H1 (cell line): ENCODE data around the gene LRRC3B.

ENCODE experiments used
- CBX5 ChIP-seq: fragments of 300-800, 300-1000 bp; sonication (generic); IDR thresholded peaks from 2 replicates; pipeline ENCODE4 v1.7.1; 2016; ENCODE audit warnings: antibody characterized with exemption, low read length, low read depth
- EZH2 ChIP-seq: fragments of 200-600 bp; sonication (generic); IDR thresholded peaks from 2 replicates; pipeline ENCODE4 v1.7.1; 2012; ENCODE audit warnings: low read depth, mild to moderate bottlenecking, moderate library complexity, low read length, inconsistent platforms; ENCODE audit not compliant: severe bottlenecking
- POLR2AphosphoS5 ChIP-seq: IDR thresholded peaks from 2 replicates; pipeline ENCODE4 v1.6.1; 2011; ENCODE audit warnings: low read depth, low read length
- SIRT6 ChIP-seq: IDR thresholded peaks from one replicate; pipeline ENCODE4 v1.7.1; 2012; ENCODE audit warnings: low read length, inconsistent platforms
- TAF1 ChIP-seq: IDR thresholded peaks from 2 replicates; pipeline ENCODE4 v1.6.1; 2011; ENCODE audit warnings: mild to moderate bottlenecking, low read depth, low read length
- TCF12 ChIP-seq: IDR thresholded peaks from 2 replicates; pipeline ENCODE4 v1.6.1; 2011; ENCODE audit warnings: low read depth, mild to moderate bottlenecking, low read length
- YY1 ChIP-seq: IDR thresholded peaks from 2 replicates; pipeline ENCODE4 v1.6.1; 2011; ENCODE audit warnings: low read depth, mild to moderate bottlenecking, low read length
- TF ChIP-seq, protein P1 (sequence below): IDR thresholded peaks from 2 replicates; pipeline ENCODE4 v1.6.1; 2012; ENCODE audit warnings: inconsistent platforms

DNA sequence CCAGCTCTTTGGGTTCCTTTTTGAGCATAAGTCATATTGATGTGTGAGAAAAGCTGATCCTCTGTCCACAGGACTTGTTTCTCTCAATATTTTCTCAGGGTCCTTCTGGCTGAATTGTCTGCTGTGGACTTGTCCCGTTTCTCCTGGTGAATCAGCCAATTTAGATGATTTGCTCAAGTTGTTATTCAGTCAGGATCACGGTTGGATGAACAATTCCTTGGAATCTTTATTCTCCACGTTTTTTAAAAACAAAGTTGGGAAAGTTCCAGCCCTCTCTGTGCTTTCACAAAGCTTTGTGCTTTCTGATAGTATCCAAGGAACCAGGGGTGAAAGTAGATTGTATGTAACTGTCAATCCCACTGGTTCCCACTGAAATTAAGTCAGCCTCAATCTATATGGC lies 61.3 kb downstream of the LRRC3B start:
- TF ChIP-seq CBX5: no peak
- TF ChIP-seq EZH2: no peak
- TF ChIP-seq POLR2AphosphoS5: no peak
- no peak for TF ChIP-seq TCF12
- TF ChIP-seq TAF1: no peak
- no peak for TF ChIP-seq SIRT6
- TF ChIP-seq YY1: no peak
- TF ChIP-seq, protein P1, sequence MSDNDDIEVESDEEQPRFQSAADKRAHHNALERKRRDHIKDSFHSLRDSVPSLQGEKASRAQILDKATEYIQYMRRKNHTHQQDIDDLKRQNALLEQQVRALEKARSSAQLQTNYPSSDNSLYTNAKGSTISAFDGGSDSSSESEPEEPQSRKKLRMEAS: no peak
